Kasumi-1 (cell line): ENCODE results near the gene BCCIP.

Source experiments
- DNase-seq, 2 experiments: peaks; one replicate each; lab custom pipeline; 2025; lab: John Stamatoyannopoulos, UW

The BCCIP gene

GRCh38 chr10:125797994-125798662, 25.2 kb upstream of the BCCIP start:
- no peak for DNase-seq

- no peak for DNase-seq
Measured at GRCh38 chr10:125799451-125800182, 23.7 kb upstream of the BCCIP start.

DNA sequence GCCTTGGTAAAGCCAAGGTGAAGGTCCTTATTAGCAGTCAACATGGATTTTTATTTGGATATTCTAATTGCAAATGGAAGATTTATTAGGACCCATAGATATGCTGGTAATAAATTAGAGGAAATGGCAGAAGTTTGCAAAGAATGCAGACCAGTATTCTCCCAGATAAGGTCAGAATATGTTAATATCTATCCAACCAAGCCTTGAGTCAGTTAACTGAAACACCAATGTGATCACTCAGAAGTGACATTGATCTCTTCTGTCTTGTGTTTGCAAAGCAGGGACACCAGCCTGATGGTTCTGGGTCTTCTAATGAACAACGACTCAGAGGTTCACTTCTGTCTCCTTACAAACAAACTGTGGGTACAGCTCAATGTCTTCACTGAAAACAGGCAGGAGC, 21.8 kb upstream of the BCCIP start:
- no peak for DNase-seq

- no peak for DNase-seq
Measured at GRCh38 chr10:125802131-125802530, 21.2 kb upstream of the BCCIP start.

DNA sequence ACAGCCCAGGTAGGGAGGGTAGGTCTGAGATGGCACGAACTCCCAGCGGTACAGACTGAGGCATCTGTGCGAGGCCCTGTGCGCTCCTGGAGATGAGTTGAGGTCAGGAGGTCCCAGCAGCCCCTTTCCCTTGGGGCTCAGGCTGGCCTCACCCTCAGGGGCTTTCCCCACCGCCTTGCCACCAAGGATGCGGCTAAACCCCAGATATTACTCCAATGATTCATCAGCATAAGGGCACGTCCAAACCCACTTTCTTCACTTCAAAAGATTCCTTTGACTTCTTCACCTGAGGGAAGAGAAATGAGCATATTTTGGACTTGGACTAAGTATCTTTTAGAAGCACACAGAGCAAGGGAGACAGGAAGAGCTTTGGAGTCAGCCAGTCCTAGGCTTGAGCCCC, 20.6 kb upstream of the BCCIP start:
- DNase-seq = no peak

DNA sequence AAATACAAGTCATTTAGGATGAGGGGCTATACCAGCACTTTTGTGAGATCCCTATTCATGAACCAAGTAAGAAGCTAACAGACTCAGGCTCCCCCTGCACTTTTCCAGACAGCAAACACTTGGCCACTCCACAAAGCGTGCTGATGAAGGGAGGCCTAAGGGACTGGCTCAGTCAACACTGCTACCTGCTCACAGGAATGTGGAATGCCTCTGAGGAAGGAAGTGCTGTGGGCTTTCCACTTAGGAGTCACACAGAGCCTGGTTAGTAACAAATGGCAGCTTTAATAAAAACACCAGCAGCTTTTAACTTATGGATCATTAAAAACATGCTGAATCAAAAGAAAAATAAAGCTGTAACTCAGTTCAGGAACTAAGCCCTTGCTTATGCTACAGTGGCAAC, 15.3 kb upstream of the BCCIP start:
- DNase-seq = no peak

GRCh38 chr10:125811251-125811650, 12.1 kb upstream of the BCCIP start:
- no peak for DNase-seq

GRCh38 chr10:125812128-125812750, 11.1 kb upstream of the BCCIP start:
- no peak for DNase-seq

- DNase-seq = no peak
Measured at GRCh38 chr10:125815764-125816163, 7.6 kb upstream of the BCCIP start.

GRCh38 chr10:125816548-125816947, 6.8 kb upstream of the BCCIP start:
- no peak for DNase-seq

DNA sequence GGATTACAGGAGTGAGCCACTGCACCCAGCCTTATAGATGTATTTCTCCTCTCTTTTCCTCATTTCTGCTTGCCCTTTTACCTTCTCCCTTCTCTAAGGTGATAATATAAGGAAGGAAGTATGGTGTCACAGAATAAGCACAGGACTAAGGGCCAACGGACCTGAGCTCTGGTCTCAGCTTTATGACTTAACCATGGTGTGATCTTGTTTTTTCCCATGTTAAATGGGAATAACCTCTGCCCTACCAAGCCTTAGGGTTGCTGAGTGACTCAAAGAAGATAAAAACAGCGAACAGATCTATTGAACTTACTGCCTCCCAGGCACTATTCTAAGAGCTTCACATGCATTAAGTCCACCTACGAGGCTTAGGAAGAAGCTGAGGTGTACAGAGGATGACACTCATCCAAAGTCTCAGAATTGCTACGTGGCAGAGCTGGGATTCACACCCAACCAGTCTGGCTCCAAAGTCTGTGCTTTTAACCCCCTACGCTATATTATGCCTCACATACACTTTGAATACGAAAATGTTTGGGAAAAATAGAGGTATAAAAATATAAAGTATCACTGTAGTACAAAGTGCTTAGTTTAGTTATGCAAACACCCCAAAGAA, 5.9 kb upstream of the BCCIP start:
- no peak for DNase-seq

- no peak for DNase-seq
Measured at GRCh38 chr10:125820701-125821100, 2.6 kb upstream of the BCCIP start.

DNA sequence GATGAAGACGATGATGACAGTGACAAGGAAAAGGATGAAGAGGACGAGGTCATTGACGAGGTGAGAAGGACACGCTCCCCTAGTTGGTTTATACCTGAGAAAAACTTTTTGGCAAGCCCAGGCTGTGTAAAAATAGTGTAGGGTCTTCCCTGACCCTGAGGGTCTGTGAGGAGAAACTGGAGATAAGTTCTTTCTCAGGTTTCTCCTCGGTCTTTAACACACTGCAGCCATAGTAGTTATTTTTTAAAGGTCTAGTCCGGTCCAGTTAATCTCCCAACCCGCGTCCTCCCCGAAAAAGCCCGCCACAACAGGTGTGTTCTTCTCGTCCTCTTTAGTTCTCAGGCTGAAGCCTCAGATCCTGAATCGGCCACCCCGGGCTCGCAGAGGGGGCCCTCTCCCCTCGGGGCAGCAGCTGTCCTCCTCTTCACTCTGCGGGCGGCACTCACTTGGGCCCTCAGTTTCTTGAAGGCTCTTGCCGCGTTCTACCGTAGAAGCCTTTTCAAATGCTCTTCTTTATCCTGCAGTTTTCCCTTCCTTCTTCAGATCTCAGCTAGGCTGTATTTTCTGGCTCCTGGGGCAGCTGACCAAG, 411 bp downstream of the BCCIP start:
- peak in 1 of 2 experiments; percentile 26 for DNase-seq

DNA sequence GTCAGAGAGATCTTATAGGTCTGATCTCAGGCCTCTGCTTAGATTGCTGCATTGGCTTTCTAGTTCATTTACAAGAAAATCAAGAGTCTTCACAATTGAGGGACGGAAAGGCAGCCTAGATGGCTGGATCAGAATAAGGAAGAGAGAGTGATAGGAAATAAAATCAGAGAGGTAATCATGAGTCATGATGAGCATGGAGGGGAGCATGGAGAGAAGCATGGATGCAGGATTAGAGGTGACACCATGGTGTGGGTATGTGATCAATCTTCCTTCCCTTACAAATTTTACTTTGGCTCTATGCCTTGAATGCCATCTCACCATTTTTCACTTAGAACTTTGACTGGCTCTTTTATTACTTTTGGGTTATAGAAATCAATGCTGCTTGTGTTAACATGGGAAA, 1.4 kb downstream of the BCCIP start:
- DNase-seq = no peak

- peak in 1 of 2 experiments; percentile 15 for DNase-seq
Measured at GRCh38 chr10:125827133-125827532, 3.8 kb downstream of the BCCIP start.

DNA sequence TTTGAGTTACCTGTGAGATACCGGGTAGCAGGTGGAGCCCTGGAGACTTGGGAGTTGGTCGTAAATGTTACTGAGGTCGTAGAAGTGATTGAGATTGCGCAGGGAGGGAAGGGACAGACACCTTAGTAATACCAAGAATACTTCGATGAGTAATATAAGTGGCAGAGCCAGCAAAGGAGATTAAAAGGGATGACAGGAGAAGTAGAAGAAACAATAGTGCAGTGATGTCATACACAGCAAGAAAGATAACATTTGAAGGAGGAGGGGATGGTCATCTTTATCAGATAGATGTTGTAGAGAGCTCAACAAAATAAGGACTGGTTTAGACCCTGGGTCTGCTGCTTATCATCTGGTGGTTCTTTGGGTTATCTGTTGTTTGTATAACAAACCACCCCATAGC, 5.0 kb downstream of the BCCIP start:
- DNase-seq = no peak

DNA sequence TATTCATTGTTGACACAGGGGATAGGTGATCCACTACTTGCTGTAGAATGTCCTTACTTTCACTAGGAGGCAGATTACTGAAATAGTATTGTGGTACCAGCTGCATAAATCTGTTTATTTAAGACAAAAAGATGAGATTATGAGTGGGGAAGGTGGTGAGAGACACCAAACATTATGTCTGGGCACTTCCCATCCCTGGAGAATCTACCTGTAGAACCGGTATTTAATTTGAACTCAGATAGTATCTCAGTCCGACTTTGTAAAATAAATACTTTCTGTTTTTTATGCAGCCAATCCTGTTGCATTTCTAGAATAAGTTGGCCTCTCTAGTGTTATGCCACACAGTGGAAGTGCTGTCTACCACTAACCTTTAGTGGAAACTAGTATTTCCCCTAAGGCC, 13.4 kb downstream of the BCCIP start:
- no peak for DNase-seq

DNA sequence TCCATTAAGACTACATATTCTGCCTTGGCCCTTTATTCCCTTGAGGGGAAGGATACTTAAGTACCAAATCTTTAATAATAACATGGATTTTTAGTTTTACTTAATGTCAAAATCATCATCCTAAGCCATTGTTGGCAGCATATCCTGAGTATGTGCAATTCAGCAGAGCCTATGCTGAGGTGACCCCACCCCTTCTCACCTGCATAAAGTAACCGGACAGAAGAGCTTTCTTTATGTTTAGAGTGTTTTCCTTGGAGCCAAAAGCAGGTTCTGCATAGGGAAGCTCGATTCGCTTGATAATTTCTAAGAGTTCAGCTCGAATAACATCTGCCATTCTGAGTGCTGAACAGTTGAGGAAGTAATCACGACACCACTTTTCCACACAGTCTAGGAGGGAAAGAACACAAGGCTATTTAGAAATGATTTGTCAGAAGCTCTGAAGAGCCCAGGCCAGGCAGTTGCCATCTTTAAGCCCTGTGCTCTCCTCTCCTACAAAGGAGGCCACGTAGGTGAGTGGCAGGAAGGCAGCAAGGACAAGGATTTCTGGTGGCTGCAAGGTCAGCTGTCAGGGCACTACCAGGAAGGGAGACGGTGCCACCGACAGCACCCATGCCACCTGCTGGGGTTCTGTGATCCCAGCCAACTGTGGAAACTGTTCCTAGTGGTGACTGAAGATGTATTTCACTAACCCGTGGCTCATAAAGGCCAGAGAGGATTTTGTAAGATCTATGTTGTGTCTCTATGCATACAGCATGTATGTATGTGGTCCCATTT, 15.6 kb downstream of the BCCIP start:
- DNase-seq = no peak

DNA sequence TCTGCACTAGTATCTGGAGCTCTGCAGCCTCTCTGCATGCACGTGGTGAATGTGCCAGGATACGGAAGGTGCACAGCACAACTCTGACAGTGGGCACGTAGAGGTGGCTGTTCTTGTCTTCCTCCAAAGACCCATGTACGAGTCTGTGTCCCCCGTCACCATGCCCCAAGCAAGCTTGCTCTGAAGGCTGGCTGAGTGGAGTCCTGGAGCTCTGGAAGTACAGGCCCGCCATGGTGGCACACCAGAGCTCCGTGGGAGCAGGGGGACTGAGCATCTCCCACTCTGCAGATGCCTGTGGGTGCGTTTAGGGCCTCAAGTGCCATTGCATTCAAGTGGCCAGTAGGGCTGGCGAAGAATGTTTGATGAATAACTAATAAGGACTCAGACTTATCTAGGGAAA, 17.1 kb downstream of the BCCIP start:
- DNase-seq = no peak

DNA sequence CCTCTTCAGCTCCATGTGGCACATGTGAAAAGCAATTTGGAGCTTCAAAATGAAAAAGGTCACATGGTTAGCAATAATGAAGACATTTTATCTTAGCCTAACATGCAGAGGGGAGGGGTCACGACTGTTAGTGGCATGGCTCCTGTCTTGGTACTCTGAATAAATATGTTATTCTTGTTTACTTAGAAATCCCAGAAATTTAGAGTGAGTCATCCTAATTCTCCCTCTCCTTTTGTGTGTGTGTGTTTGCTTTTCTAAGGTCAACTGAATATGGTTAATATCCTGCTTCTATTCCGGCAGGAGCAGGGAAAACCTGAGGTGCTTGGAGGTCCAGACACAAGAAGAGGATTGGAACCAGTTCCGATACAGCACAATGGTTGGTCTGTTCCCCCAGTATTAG, 17.6 kb downstream of the BCCIP start:
- no peak for DNase-seq

- no peak for DNase-seq
Measured at GRCh38 chr10:125843603-125844329, 20.4 kb downstream of the BCCIP start.
